GM19193 (cell line): ENCODE data around the gene RNF31.
A peak's percentile ranks its signal among the peaks of the same experiment; 100 is the strongest.

Experiments used
- POLR2A ChIP-seq: IDR thresholded peaks from 4 replicates; pipeline ENCODE4 v1.6.1; 2011; ENCODE audit not compliant: insufficient read depth, insufficient read length; ENCODE audit errors: extremely low read depth

Gene RNF31

DNA sequence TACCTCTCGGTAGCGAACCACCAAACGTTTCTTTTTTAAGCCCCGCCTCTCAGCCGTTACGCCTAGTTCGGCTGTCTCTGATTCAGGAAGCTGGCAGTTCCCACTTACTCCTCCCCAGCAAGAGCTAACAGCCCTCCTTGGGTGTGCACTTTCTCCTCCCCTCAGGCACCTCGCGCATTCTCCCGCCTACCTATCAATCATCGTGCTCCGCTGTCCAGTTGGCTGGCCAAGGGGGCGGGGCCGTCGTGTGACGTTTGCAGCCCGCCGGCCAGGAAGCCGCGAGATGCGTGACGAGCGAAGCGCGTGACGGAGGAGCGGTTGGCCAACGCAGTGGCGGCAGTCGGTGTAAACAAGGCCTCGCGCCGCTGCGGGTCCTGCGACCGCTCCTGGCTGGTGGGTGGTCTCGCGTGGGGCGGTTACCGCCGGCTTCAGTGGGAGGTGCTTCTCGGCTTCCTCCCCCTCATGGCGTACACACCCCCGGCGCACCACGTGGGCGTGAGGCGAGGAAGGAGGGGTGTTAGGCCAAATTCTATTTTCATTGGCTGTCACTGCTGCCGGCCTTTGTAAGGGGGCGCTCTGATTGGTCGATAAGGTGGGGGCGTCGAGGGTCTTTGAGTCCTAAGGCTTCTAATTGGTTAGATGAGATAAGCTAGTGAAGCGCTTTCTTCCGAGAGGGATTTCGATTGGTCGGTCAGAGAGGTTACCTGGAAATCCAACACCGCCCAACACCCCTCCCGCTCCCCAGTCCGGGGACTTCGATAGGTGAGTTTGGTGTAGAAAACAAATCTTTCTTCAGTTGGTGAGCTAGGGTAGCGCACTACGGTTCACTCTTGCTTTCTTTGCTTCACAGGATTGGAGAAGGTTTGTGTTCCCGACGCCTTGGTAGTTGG is 32.5 kb upstream of the RNF31 start, which contains the start of the genes DCAF11 and NRL:
TSS of gene DCAF11 (plus strand) at position 246 of the 890 bp plus-strand sequence. CDS start 818 bp downstream, outside the sequence.
TSS of gene NRL (minus strand) at position 418 of the 890 bp plus-strand sequence. CDS start 32,101 bp downstream, outside the sequence.
- peak; percentile 42 for TF ChIP-seq POLR2A

DNA sequence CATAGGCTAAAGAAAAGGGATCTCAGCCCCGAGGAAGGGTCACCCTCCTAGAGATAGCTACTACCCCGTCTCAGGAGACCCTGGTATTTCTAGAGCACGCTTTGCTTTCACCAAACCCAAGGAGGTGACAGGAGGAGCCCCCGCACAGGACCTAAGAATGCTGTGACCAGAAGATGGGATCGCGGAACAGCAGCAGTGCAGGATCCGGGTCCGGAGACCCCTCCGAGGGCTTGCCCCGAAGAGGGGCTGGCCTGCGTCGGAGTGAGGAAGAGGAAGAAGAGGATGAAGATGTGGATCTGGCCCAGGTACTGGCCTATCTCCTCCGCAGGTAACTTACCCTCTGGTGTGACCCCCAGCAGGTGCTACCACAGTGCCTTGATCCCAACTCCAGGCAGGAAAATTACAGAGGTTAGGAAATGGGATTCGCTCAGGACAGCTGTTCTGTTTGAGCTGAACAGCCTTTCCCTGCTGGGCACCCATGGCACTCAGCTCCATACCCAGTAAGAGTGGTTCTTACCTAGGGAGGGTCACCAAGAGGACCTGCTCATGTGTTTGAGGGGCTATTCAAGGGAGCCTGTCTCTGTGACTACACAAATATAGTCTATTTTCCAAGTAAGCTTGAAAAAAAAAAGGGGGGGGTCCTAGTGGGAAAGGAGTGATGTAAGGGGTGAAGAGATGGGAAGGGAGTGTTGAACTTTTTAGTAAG is 31.7 kb upstream of the RNF31 start:
- no peak for TF ChIP-seq POLR2A

DNA sequence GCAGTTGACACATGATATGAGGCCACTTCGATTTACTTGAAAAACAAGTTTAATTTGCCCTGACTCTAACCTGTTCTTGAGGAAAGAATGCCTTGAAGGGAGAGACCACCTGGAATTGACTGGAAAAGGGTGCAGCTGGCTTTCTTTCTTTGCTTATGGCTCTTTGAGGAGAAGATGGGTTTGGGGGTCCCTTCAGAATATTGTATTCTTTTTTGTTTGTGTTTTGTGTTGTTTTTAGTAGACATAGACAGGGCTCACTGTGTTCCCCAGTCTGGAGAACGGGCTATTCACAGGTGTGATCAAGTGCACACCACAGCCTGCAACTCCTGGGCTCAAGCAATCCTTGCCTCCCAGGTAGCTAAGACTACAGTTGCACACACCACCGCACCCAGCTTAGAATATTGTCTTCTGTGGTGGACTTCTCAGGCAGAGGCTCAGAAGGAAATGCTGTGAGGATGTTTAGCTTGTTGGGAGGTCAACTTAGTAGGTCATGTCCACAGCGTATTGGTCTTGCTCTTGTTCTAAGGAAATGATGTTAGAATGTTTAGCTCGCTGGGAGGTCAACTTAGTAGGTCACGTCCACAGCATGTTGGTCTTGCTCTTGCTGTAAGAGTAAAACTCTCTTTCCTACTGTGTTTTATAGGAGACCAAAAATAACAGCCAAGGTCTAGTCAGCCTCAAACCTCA is 31.0 kb upstream of the RNF31 start:
- TF ChIP-seq POLR2A: no peak

DNA sequence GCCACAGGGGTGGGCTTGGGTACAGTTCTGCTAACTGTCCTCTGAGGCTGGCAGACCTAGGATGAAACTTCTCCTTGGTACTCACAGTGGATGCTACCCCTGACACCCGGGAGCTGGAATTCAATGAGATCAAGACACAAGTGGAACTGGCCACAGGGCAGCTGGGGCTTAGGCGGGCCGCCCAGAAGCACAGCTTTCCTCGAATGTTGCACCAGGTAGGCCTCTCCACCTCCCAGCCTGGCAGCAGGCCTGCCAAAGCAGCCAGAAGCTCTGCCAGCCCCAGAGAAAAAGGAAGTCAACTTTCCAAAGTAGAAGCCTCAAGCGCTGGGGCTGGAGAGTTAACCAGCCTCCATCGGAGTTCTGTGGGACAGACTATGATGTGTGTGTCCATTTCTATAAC is 30.1 kb upstream of the RNF31 start:
- TF ChIP-seq POLR2A: no peak

DNA sequence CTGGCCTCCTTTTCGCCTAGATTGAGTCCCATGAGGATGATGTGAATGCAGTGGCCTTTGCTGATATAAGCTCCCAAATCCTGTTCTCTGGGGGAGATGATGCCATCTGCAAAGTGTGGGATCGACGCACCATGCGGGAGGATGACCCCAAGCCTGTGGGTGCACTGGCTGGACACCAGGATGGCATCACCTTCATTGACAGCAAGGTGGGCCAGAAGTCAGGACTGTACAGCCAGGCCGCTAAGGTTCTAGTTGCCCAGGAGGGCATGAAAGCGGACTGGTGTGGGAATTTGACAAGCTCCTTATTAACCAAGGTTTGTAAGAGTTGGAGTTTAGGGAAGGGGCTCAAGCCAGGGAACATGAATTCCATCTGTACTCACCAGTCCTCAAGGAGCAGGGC is 27.6 kb upstream of the RNF31 start:
- TF ChIP-seq POLR2A: no peak

DNA sequence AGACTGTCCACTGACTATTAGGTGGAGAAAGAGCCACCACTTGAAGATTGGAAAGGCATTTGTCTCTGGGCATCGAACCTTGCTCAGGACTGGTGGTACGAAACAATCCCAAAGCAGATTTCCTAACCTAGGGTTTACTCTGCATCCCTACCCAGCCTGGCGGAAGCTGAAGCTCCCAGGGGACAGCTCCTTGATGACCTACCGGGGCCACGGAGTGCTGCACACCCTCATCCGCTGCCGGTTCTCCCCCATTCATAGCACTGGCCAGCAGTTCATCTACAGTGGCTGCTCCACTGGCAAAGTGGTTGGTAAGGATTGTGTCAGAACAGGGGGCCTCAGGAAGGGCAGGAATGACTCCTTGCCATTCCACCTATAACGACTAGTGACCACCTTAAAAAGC is 26.1 kb upstream of the RNF31 start:
- TF ChIP-seq POLR2A: no peak

DNA sequence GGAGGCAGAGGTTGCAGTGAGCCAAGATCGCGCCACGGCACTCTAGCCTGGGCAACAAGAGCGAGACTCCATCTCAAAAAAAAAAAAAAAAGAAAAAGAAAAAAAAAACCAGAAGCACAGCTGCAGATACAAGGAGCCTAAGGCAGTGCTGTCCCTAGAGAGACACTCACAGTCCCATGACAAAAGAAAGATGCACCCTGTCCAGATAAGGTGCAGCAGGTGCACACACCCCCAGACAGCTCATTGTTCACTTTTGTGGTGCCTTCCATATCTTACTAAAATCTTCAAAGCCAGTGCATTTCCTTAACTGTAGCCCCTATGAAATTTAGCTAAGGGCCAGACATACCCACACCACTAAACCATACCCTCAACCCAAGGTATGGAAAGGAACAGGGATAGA is 24.9 kb upstream of the RNF31 start:
- TF ChIP-seq POLR2A: no peak

DNA sequence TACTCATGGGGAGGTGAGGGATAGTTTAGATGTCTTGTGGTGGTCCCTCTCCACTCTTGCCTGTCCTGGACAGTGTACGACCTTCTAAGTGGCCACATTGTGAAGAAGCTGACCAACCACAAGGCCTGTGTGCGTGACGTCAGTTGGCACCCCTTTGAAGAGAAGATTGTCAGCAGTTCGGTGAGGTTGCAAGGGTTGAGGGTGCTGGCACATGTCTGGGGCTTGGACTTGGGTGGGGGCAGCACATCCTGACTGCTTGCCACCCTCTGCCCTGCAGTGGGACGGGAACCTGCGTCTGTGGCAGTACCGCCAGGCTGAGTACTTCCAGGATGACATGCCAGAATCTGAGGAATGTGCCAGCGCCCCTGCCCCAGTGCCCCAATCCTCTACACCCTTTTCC is 24.4 kb upstream of the RNF31 start:
- TF ChIP-seq POLR2A: no peak

DNA sequence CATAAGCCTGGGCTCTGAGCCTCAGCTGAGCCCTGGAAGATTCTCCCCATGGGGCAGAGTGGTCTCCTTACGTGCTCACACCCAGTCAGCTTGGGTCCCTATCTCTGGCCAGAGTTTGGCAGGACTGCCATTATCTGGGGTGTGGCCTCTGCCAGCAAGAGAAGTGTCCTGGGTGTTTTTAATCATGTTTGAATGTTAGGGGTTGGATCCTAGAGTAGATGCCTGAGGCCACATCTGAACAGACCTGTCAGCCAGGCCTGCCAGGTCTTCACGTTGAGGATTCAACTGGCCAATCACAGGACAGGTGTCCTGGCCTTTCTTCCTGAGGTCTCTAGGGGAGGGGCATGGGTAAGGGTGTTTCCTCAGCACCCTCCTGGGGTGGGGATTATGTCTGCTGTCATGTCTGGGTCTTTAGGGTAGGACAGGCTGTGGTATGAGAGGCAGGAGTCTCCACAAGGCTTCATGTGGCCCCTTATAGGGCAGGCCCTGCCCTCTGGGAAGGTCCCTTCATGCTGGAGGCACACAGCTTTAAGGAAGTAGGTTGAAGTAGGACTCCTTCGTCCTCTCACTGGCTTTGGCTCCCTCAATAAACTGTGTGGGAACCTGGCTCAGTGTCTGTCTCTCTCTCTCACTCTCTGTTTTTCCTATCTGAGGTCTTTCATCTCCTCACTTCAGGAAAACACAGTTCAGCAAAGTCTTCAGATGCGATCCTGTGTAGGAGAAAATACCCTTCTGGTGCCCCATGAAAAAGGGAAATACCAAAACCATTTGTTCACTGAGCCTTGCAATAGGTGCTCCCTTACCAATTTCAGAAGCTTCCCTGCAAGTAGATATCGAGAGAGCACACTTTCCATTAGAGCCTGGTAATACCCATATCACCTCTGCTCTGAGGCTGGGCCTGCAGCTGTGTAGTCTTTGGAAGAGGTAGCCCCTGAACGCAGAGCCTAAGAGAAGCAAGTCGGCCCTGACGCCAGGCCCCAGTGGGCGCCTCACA is 23.6 kb upstream of the RNF31 start:
- peak; percentile 16 for TF ChIP-seq POLR2A

DNA sequence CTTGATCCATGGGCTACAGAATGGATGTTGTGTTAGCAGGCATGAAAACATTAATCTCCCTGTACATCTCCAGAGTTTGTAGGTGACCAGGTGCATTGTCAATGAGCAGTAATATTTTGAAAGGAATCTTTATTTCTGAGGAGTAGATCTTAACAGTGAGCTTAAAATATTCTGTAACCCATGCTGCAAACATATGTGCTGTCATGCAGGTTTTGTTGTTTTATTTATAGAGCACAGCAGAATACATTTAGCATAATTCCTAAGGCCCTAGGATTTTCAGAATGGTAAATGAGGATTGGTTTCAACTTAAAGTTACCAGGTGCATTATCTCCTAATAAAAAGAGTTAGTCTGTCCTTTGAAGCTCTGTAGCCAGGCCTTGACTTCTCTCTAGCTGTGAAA is 20.4 kb upstream of the RNF31 start:
- TF ChIP-seq POLR2A: no peak

DNA sequence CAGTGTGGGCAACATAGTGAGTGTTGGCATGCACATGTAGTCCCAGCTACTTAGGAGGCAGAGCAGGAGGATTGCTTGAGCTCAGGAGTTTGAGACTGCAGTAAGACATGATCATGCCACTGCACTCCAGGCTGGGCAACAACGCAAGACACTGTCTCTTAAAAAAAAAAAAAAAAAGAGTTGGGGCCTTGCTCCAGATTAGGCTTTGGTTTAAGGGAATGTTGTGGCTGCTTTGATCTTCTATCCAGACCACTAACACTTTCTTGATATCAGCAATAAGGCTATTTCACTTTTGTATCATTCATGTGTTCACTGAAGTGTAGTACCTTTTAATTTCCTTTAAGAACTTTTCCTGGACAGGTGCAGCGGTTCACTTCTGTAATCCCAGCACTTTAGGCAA is 19.6 kb upstream of the RNF31 start:
- no peak for TF ChIP-seq POLR2A

DNA sequence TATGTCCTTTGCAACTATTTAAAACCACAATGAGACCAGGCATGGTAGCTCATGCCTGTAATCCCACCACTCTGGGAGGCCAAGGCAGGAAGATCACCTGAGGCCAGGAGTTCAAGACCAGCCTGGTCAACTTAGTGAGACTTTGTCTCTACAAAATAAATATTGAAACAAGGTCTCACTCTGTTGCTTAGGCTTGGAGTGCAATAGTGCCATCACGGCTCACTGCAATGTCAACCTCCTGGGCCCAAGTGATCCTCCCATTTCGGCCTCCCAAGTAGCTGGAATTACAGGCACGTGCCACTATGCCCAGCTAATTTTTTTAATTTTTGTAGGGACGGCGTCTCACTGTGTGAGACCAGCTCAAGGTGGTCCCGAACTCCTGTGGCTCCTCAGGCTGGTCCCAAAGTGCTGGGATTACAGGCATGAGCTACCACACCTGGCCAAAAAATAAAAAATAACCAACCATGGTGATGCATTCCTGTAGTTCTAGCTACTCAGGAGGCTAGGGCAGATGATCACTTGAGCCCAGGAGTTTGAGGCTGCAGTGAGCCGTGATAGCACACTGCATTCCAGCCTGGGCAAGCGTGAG is 17.8 kb upstream of the RNF31 start:
- no peak for TF ChIP-seq POLR2A

DNA sequence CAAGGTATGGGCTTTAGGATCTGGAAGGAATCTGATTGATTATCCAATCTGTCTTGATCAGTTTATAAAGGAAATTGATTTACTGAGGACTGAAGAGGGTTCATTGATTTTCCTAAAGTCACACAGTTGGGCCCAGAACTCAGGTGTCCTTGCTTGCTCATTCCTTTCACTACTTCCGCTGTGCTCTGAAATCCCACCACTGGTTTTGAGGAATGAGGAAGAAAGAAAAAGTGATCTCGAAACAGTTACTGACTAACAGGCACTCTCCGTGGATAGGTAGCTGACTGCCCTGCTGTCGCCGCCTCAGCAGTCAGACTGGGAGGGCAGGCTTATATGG is 16.9 kb upstream of the RNF31 start, which contains the start of gene FITM1:
TSS of gene FITM1 (plus strand) at position 280 of the 337 bp plus-strand sequence. CDS start 905 bp downstream, outside the sequence.
- no peak for TF ChIP-seq POLR2A
